Measurements from ENCODE around the gene ACOX3. TPM values are rescaled to one million over a fixed set of nuclear protein-coding genes. Genes with fewer than 3 reads are reported as not detected.

Gene ACOX3
- total RNA-seq, 4 donors from 2014 or later, result 19.0 to 32.9 (median 22.1) TPM

DNA sequence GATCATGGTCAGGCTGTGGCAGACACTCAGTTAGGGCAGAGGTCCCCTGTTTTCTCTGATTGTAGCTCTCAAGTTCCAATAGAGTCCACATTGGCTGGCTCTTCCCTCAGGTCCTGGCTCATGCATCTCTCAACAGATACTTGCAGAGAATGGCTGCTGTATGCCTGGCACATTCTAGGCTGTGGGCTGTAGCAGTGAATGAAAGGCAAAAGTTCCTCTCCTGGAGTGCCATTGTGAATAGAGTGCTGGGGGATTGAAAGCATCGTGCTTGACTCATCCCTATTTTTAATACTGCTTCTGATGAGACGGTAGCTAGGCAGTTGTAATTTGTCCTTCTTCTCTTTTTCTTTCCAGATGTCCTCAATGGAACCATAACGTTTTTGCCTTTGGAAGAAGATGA lies 5.6 kb upstream of the ACOX3 start:
- DNase-seq (no peak), ATAC-seq (no peak)
- Histone ChIP-seq H3K9me3 (no peaks in the 10 kb centered on the region), H3K4me3 (no peak overlapping the region), H3K27ac (no peak overlapping the region), H3K36me3 (peaks cover 0 to 22% of the 10 kb centered on the region in 2 donors), H3K4me1 (peaks cover 28 to 29% of the 10 kb centered on the region in 2 donors), H3K27me3 (no peaks in the 10 kb centered on the region)
- in situ Hi-C loops (cut with MboI; ENCODE audit: low sequenced_read_pairs in 4 of 4) (loop anchor here in 1 of 4 donors (25.0 kb wide), 1 partner anchor 634 kb away; no protein-coding TSS in a partner anchor), intact Hi-C loops (cut with DNase I; ENCODE audit: low total_unique reads) (no loop called here)
- no peak for TF ChIP-seq CTCF (IDR thresholded peaks at IDR 0.05 in 4 of 5, conservative IDR thresholded peaks at IDR 0.05 in 1 of 5)
- TF ChIP-seq POLR2A (IDR thresholded peaks at IDR 0.05), result no peak

DNA sequence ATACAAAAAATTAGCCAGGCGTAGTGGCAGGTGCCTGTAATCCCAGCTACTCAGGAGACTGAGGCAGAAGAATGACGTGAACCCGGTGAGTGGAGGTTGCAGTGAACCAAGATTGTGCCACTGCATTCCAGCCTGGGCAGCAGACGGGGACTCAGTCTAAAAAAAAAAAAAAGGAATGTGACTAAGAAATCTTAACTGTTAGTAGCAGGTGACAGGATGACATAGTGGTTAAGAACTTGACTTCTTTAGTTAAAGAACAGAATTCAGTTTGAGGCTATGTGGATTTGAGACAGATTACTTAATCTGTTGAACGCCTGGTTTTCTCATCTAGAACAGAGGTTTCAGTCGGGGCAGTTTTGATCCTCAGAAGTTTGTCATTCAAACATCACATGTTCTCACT lies 3.3 kb upstream of the ACOX3 start:
- Histone ChIP-seq H3K27me3 (no peaks in the 10 kb centered on the region), H3K4me3 (no peak overlapping the region), H3K36me3 (peaks cover 0 to 11% of the 10 kb centered on the region in 2 donors), H3K9me3 (no peaks in the 10 kb centered on the region), H3K27ac (no peak overlapping the region), H3K4me1 (peaks cover 37 to 40% of the 10 kb centered on the region in 2 donors)
- in situ Hi-C loops (cut with MboI; ENCODE audit: low sequenced_read_pairs in 4 of 4) (loop anchor here in 1 of 4 donors (25.0 kb wide), 1 partner anchor 632 kb away; no protein-coding TSS in a partner anchor), intact Hi-C loops (cut with DNase I; ENCODE audit: low total_unique reads) (no loop called here)
- no peak for ATAC-seq
- TF ChIP-seq CTCF (IDR thresholded peaks at IDR 0.05 in 4 of 5, conservative IDR thresholded peaks at IDR 0.05 in 1 of 5), result no peak
- no peak for TF ChIP-seq POLR2A (IDR thresholded peaks at IDR 0.05)
- no peak for DNase-seq

- no peak for ATAC-seq
- Histone ChIP-seq H3K27me3 (no peaks in the 10 kb centered on the region), H3K36me3 (peaks cover 0 to 11% of the 10 kb centered on the region in 2 donors), H3K4me3 (peak overlapping the region in 1 of 4 donors; percentile 99), H3K4me1 (peaks cover 37 to 48% of the 10 kb centered on the region in 2 donors), H3K9me3 (no peaks in the 10 kb centered on the region), H3K27ac (no peak overlapping the region)
- intact Hi-C loops (cut with DNase I; ENCODE audit: low total_unique reads), result no loop called here
- DNase-seq, result no peak
- in situ Hi-C loops (cut with MboI; ENCODE audit: low sequenced_read_pairs in 4 of 4), result loop anchor here in 1 of 4 donors (25.0 kb wide), 1 partner anchor 630 kb away; no protein-coding TSS in a partner anchor
- TF ChIP-seq CTCF (IDR thresholded peaks at IDR 0.05 in 4 of 5, conservative IDR thresholded peaks at IDR 0.05 in 1 of 5) (no peak), POLR2A (IDR thresholded peaks at IDR 0.05) (no peak)
These were observed 2.3 kb upstream of the ACOX3 start for GRCh38 chr4:8442596-8443358.

- in situ Hi-C loops (cut with MboI; ENCODE audit: low sequenced_read_pairs in 4 of 4) (loop anchor here in 1 of 4 donors (25.0 kb wide), 1 partner anchor 629 kb away; no protein-coding TSS in a partner anchor), intact Hi-C loops (cut with DNase I; ENCODE audit: low total_unique reads) (no loop called here)
- Histone ChIP-seq H3K9me3 (no peaks in the 10 kb centered on the region), H3K27me3 (no peaks in the 10 kb centered on the region), H3K4me3 (peak overlapping the region; percentile 83 to 99 (median 88)), H3K36me3 (peaks cover 0 to 2% of the 10 kb centered on the region in 2 donors), H3K27ac (peak overlapping the region; percentile 95 to 99 (median 98)), H3K4me1 (peaks cover 37 to 55% of the 10 kb centered on the region in 2 donors)
- ATAC-seq (no peak), DNase-seq (no peak)
- no peak for TF ChIP-seq CTCF (IDR thresholded peaks at IDR 0.05 in 4 of 5, conservative IDR thresholded peaks at IDR 0.05 in 1 of 5)
- no peak for TF ChIP-seq POLR2A (IDR thresholded peaks at IDR 0.05)
These were observed 1.1 kb upstream of the ACOX3 start for GRCh38 chr4:8441499-8442091.
